ENCODE measurements around the gene TTC39B.
"Not testable (repeated sequence)": the region's sequence is repeated elsewhere in the genome, so short reads cannot be mapped to it uniquely, and the experiment has no call there.

DNA sequence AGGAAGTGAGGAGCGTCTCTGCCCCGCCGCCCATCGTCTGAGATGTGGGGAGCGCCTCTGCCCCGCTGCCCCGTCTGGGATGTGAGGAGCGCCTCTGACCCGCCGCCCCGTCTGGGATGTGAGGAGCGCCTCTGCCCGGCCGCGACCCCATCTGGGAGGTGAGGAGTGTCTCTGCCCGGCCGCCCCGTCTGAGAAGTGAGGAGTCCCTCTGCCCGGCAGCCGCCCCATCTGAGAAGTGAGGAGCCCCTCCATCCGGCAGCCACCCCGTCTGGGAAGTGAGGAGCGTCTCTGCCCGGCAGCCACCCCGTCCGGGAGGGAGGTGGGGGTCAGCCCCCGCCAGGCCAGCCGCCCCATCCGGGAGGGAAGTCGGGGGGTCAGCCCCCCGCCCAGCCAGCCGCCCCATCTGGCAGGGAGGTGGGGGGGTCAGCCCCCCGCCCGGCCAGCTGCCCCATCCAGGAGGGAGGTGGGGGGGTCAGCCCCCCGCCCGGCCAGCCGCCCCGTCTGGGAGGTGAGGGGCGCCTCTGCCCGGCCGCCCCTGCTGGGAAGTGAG, 73.0 kb downstream of the TTC39B start:
- TF ChIP-seq, protein P1, sequence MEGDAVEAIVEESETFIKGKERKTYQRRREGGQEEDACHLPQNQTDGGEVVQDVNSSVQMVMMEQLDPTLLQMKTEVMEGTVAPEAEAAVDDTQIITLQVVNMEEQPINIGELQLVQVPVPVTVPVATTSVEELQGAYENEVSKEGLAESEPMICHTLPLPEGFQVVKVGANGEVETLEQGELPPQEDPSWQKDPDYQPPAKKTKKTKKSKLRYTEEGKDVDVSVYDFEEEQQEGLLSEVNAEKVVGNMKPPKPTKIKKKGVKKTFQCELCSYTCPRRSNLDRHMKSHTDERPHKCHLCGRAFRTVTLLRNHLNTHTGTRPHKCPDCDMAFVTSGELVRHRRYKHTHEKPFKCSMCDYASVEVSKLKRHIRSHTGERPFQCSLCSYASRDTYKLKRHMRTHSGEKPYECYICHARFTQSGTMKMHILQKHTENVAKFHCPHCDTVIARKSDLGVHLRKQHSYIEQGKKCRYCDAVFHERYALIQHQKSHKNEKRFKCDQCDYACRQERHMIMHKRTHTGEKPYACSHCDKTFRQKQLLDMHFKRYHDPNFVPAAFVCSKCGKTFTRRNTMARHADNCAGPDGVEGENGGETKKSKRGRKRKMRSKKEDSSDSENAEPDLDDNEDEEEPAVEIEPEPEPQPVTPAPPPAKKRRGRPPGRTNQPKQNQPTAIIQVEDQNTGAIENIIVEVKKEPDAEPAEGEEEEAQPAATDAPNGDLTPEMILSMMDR (IDR thresholded peaks at IDR 0.05), result not testable (repeated sequence)
- not testable (repeated sequence) for TF ChIP-seq POLR2A, POLR2AphosphoS5, EP300 (IDR thresholded peaks at IDR 0.05)
